ENCODE results near the gene SMARCC2.
"Not testable (repeated sequence)": the region's sequence is repeated elsewhere in the genome, so short reads cannot be mapped to it uniquely, and the experiment has no call there.

The SMARCC2 gene

GRCh38 chr12:56121204-56121870 is 67.9 kb downstream of the SMARCC2 start:
- no peak for DNase-seq (ENCODE audit: low read depth in 2 of 2)

- no peak for DNase-seq (ENCODE audit: low read depth in 2 of 2)
Observed at GRCh38 chr12:56120158-56120846, 69.0 kb downstream of the SMARCC2 start.

- peak in 1 of 2 donors; percentile 52 for DNase-seq (ENCODE audit: low read depth in 2 of 2)
Observed at GRCh38 chr12:56119361-56119796, 69.9 kb downstream of the SMARCC2 start.

- DNase-seq (ENCODE audit: low read depth in 2 of 2): no peak
Observed at GRCh38 chr12:56118688-56119357, 70.5 kb downstream of the SMARCC2 start.

- DNase-seq (ENCODE audit: low read depth in 2 of 2): peak; percentile 91 to 94
Observed at GRCh38 chr12:56117778-56118687, 71.2 kb downstream of the SMARCC2 start, which contains the start of gene ZC3H10. Gene ZC3H10 (plus strand): TSS chr12:56118266. CDS start chr12:56120563, 2,297 bp downstream.

- DNase-seq (ENCODE audit: low read depth in 2 of 2): not testable (repeated sequence)
Observed at GRCh38 chr12:56117082-56117706, 72.1 kb downstream of the SMARCC2 start.

- peak; percentile 89 to 93 for DNase-seq (ENCODE audit: low read depth in 2 of 2)
Observed at GRCh38 chr12:56116267-56117081, 72.8 kb downstream of the SMARCC2 start, which contains the start of gene RPL41. Gene RPL41 (plus strand): TSS chr12:56116633.

GRCh38 chr12:56115329-56115728 is 74.0 kb downstream of the SMARCC2 start:
- DNase-seq (ENCODE audit: low read depth in 2 of 2): no peak

- DNase-seq (ENCODE audit: low read depth in 2 of 2): no peak
Observed at GRCh38 chr12:56114084-56114483, 75.2 kb downstream of the SMARCC2 start.
